Measurements from ENCODE around the gene ABCC5. TPM values are rescaled to one million over a fixed set of nuclear protein-coding genes. Genes with fewer than 3 reads are reported as not detected.

Gene ABCC5
- total RNA-seq, 1 experiment from 2014 or later, result 29.1 TPM

GRCh38 chr3:183966361-183966791 lies 51.3 kb downstream of the ABCC5 start (continued):
- TF ChIP-seq, protein P1, sequence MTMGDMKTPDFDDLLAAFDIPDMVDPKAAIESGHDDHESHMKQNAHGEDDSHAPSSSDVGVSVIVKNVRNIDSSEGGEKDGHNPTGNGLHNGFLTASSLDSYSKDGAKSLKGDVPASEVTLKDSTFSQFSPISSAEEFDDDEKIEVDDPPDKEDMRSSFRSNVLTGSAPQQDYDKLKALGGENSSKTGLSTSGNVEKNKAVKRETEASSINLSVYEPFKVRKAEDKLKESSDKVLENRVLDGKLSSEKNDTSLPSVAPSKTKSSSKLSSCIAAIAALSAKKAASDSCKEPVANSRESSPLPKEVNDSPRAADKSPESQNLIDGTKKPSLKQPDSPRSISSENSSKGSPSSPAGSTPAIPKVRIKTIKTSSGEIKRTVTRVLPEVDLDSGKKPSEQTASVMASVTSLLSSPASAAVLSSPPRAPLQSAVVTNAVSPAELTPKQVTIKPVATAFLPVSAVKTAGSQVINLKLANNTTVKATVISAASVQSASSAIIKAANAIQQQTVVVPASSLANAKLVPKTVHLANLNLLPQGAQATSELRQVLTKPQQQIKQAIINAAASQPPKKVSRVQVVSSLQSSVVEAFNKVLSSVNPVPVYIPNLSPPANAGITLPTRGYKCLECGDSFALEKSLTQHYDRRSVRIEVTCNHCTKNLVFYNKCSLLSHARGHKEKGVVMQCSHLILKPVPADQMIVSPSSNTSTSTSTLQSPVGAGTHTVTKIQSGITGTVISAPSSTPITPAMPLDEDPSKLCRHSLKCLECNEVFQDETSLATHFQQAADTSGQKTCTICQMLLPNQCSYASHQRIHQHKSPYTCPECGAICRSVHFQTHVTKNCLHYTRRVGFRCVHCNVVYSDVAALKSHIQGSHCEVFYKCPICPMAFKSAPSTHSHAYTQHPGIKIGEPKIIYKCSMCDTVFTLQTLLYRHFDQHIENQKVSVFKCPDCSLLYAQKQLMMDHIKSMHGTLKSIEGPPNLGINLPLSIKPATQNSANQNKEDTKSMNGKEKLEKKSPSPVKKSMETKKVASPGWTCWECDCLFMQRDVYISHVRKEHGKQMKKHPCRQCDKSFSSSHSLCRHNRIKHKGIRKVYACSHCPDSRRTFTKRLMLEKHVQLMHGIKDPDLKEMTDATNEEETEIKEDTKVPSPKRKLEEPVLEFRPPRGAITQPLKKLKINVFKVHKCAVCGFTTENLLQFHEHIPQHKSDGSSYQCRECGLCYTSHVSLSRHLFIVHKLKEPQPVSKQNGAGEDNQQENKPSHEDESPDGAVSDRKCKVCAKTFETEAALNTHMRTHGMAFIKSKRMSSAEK (CRISPR knock-in tag; IDR thresholded peaks at IDR 0.05; ENCODE audit: borderline replicate concordance), result no peak
- TF ChIP-seq, protein P2, sequence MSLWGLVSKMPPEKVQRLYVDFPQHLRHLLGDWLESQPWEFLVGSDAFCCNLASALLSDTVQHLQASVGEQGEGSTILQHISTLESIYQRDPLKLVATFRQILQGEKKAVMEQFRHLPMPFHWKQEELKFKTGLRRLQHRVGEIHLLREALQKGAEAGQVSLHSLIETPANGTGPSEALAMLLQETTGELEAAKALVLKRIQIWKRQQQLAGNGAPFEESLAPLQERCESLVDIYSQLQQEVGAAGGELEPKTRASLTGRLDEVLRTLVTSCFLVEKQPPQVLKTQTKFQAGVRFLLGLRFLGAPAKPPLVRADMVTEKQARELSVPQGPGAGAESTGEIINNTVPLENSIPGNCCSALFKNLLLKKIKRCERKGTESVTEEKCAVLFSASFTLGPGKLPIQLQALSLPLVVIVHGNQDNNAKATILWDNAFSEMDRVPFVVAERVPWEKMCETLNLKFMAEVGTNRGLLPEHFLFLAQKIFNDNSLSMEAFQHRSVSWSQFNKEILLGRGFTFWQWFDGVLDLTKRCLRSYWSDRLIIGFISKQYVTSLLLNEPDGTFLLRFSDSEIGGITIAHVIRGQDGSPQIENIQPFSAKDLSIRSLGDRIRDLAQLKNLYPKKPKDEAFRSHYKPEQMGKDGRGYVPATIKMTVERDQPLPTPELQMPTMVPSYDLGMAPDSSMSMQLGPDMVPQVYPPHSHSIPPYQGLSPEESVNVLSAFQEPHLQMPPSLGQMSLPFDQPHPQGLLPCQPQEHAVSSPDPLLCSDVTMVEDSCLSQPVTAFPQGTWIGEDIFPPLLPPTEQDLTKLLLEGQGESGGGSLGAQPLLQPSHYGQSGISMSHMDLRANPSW (CRISPR knock-in tag; conservative IDR thresholded peaks at IDR 0.05; ENCODE audit: low read depth), result no peak
- TF ChIP-seq GABPB1 (CRISPR knock-in tag; IDR thresholded peaks at IDR 0.05), result no peak
- no peak for TF ChIP-seq ZNF425 (CRISPR knock-in tag; conservative IDR thresholded peaks at IDR 0.05)
- TF ChIP-seq NFE2L1 (CRISPR knock-in tag; IDR thresholded peaks at IDR 0.05), result no peak
- TF ChIP-seq, protein P3, sequence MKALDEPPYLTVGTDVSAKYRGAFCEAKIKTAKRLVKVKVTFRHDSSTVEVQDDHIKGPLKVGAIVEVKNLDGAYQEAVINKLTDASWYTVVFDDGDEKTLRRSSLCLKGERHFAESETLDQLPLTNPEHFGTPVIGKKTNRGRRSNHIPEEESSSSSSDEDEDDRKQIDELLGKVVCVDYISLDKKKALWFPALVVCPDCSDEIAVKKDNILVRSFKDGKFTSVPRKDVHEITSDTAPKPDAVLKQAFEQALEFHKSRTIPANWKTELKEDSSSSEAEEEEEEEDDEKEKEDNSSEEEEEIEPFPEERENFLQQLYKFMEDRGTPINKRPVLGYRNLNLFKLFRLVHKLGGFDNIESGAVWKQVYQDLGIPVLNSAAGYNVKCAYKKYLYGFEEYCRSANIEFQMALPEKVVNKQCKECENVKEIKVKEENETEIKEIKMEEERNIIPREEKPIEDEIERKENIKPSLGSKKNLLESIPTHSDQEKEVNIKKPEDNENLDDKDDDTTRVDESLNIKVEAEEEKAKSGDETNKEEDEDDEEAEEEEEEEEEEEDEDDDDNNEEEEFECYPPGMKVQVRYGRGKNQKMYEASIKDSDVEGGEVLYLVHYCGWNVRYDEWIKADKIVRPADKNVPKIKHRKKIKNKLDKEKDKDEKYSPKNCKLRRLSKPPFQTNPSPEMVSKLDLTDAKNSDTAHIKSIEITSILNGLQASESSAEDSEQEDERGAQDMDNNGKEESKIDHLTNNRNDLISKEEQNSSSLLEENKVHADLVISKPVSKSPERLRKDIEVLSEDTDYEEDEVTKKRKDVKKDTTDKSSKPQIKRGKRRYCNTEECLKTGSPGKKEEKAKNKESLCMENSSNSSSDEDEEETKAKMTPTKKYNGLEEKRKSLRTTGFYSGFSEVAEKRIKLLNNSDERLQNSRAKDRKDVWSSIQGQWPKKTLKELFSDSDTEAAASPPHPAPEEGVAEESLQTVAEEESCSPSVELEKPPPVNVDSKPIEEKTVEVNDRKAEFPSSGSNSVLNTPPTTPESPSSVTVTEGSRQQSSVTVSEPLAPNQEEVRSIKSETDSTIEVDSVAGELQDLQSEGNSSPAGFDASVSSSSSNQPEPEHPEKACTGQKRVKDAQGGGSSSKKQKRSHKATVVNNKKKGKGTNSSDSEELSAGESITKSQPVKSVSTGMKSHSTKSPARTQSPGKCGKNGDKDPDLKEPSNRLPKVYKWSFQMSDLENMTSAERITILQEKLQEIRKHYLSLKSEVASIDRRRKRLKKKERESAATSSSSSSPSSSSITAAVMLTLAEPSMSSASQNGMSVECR (CRISPR knock-in tag; IDR thresholded peaks at IDR 0.05; ENCODE audit: borderline replicate concordance), result no peak
- TF ChIP-seq MYBL2 (CRISPR knock-in tag; IDR thresholded peaks at IDR 0.05), result no peak
- no peak for TF ChIP-seq SMAD4 (CRISPR knock-in tag; IDR thresholded peaks at IDR 0.05)
- TF ChIP-seq, protein P4, sequence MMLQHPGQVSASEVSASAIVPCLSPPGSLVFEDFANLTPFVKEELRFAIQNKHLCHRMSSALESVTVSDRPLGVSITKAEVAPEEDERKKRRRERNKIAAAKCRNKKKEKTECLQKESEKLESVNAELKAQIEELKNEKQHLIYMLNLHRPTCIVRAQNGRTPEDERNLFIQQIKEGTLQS (CRISPR knock-in tag; conservative IDR thresholded peaks at IDR 0.05), result no peak

DNA sequence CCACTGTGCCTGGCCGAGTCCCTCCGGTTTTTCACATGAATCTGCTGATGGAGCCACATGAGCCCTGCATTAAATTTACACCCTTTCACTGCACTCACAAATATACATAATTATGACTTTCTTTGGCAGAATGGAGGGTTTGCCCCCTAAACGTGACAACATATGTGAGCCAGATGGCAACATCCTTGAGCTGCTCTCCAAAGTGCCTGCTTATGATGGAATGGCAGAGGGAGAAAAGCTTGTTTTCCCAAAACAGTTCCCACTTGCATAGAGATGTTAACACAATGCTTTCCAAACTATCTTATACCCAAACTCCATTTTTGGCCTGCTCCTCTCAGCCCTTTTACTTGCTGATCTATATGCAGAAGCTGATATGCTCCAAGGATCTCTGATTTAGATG lies 54.9 kb downstream of the ABCC5 start:
- Mint-ChIP-seq H3K36me3 (peaks cover 40% of the 10 kb centered on the region), H3K9me3 (no peaks in the 10 kb centered on the region), H3K4me3 (no peak overlapping the region), H3K27me3 (ENCODE audit: low read depth) (no peaks in the 10 kb centered on the region), H3K4me1 (no peaks in the 10 kb centered on the region; the same call in 1 of the 2 replicates), H3K27ac (no peak overlapping the region)
- CTCF ChIA-PET, result no interaction called here
- POLR2A ChIA-PET, result no interaction called here
- TF ChIP-seq HMGA2 (CRISPR knock-in tag; IDR thresholded peaks at IDR 0.05) (no peak), MYBL2 (CRISPR knock-in tag; IDR thresholded peaks at IDR 0.05) (no peak), IRF2 (CRISPR knock-in tag; IDR thresholded peaks at IDR 0.05; ENCODE audit: borderline replicate concordance, low read depth) (no peak), TP53 (CRISPR knock-in tag; IDR thresholded peaks at IDR 0.05) (no peak), SMAD4 (CRISPR knock-in tag; IDR thresholded peaks at IDR 0.05) (no peak)
- TF ChIP-seq, protein P5, sequence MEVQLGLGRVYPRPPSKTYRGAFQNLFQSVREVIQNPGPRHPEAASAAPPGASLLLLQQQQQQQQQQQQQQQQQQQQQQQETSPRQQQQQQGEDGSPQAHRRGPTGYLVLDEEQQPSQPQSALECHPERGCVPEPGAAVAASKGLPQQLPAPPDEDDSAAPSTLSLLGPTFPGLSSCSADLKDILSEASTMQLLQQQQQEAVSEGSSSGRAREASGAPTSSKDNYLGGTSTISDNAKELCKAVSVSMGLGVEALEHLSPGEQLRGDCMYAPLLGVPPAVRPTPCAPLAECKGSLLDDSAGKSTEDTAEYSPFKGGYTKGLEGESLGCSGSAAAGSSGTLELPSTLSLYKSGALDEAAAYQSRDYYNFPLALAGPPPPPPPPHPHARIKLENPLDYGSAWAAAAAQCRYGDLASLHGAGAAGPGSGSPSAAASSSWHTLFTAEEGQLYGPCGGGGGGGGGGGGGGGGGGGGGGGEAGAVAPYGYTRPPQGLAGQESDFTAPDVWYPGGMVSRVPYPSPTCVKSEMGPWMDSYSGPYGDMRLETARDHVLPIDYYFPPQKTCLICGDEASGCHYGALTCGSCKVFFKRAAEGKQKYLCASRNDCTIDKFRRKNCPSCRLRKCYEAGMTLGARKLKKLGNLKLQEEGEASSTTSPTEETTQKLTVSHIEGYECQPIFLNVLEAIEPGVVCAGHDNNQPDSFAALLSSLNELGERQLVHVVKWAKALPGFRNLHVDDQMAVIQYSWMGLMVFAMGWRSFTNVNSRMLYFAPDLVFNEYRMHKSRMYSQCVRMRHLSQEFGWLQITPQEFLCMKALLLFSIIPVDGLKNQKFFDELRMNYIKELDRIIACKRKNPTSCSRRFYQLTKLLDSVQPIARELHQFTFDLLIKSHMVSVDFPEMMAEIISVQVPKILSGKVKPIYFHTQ (CRISPR knock-in tag; IDR thresholded peaks at IDR 0.05), result no peak
- ATAC-seq, result no peak
- DNase-seq (ENCODE audit: low spot score), result no peak

Measured in WTC11 (cell line).